MCF 10A (cell line): ENCODE data around the gene TLR9. TPM values are rescaled to one million over a fixed set of nuclear protein-coding genes. Genes with fewer than 3 reads are reported as not detected.

ENCODE experiments used
- BruUV-seq: library from RNA; stranded (reverse); fragments of 400-500 nt; replicated peaks from 2 replicates; lab custom pipeline; 2021; lab: Mats Ljungman, UMichigan
- CTCF ChIA-PET: fragments of 300-600 bp; sonication (Branson Sonifier 250); formaldehyde crosslinking; extraction: SDS; loops from one replicate; lab custom pipeline; 2021; ENCODE audit warnings: antibody characterized with exemption, inconsistent platforms; lab: Yijun Ruan, JAX
- POLR2A ChIA-PET: fragments of 300-600, 350-650 bp; sonication (Branson Sonifier 250); formaldehyde crosslinking; extraction: SDS; loops from one replicate; lab custom pipeline; 2020; ENCODE audit warnings: antibody characterized with exemption, inconsistent platforms; lab: Yijun Ruan, JAX
- DNase-seq: peaks from one replicate; pipeline ENCODE4 v3.0.0-alpha.2; 2018; ENCODE audit not compliant: unreplicated experiment
- H3K27ac Mint-ChIP-seq: one replicate; pipeline ENCODE4 v1.8.0; 2022; ENCODE audit warnings: mild to moderate bottlenecking, low read depth, mixed read lengths; ENCODE audit not compliant: unreplicated experiment
- H3K27me3 Mint-ChIP-seq: one replicate; pipeline ENCODE4 v1.8.0; 2022; ENCODE audit warnings: mixed read lengths; ENCODE audit not compliant: insufficient read depth, unreplicated experiment
- H3K36me3 Mint-ChIP-seq: one replicate; pipeline ENCODE4 v1.8.0; 2022; ENCODE audit warnings: mild to moderate bottlenecking, moderate library complexity, mixed read lengths; ENCODE audit not compliant: insufficient read depth, unreplicated experiment
- H3K4me1 Mint-ChIP-seq: one replicate; pipeline ENCODE4 v1.8.0; 2022; ENCODE audit warnings: mixed read lengths; ENCODE audit not compliant: insufficient read depth, unreplicated experiment
- H3K4me3 Mint-ChIP-seq: one replicate; pipeline ENCODE4 v1.8.0; 2022; ENCODE audit warnings: mild to moderate bottlenecking, moderate library complexity, mixed read lengths; ENCODE audit not compliant: unreplicated experiment
- H3K9me3 Mint-ChIP-seq: one replicate; pipeline ENCODE4 v1.8.0; 2022; ENCODE audit warnings: mixed read lengths; ENCODE audit not compliant: unreplicated experiment
- CTCF ChIP-seq: fragments of 200-600 bp; IDR thresholded peaks from one replicate; pipeline ENCODE4 v1.8.0; 2022; ENCODE audit warnings: antibody characterized with exemption, mild to moderate bottlenecking; ENCODE audit not compliant: unreplicated experiment
- intact Hi-C: fragments of 100-400 bp; cut with micrococcal nuclease; formaldehyde crosslinking; loops from 2 replicates; pipeline ENCODE4 v1.14.1; 2022
- total RNA-seq: library from RNA; stranded (reverse); gene quantifications from 2 replicates; pipeline ENCODE4 v1.2.3, GENCODE V29; 2022

Gene TLR9
- total RNA-seq, 1 experiment from 2014 or later, result not detected

DNA sequence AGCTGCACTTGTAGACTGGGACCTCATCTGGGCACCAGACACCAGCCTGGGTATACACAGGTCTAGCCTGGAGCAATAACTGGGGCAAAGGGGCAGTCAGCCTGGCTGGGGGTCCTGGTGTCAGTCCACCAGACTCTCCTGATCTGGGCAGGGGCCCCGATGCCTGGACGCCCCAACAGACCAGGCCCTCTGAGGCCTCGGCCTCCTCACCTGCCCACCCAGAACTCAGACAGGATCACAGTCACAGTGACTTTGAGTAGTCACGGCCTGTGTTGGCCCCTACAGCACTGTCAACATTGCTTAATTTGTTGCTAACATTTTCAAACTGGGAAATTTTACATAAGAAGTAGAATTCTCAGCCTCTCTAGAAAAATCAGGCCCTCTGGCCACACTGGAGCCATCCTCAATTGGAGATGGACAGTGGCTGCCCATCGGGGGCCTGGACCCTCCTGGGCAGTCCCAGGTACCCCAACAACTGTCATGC, 7.7 kb upstream of the TLR9 start:
- H3K27ac Mint-ChIP-seq, result no peak overlapping the region
- H3K9me3 Mint-ChIP-seq, result no peaks in the 10 kb centered on the region
- BruUV-seq, result no TSS peak
- peaks cover 48% of the 10 kb centered on the region for H3K36me3 Mint-ChIP-seq
- H3K4me1 Mint-ChIP-seq, result peaks cover 6% of the 10 kb centered on the region
- no peak for DNase-seq
- CTCF ChIA-PET, result interaction anchor here (0.6 to 13.6 kb wide), 6 partner anchors 12 to 174 kb away, joined by 3 to 175 read pairs (median 3); partner anchors contain the start of gene TLR9
- POLR2A ChIA-PET, result no interaction called here
- H3K27me3 Mint-ChIP-seq, result no peaks in the 10 kb centered on the region
- TF ChIP-seq CTCF, result no peak
- no peak overlapping the region for H3K4me3 Mint-ChIP-seq
- intact Hi-C loops, result loop anchor here (10.0 kb wide), 1 partner anchor 212 kb away; the partner anchor contains the start of gene SEMA3G

DNA sequence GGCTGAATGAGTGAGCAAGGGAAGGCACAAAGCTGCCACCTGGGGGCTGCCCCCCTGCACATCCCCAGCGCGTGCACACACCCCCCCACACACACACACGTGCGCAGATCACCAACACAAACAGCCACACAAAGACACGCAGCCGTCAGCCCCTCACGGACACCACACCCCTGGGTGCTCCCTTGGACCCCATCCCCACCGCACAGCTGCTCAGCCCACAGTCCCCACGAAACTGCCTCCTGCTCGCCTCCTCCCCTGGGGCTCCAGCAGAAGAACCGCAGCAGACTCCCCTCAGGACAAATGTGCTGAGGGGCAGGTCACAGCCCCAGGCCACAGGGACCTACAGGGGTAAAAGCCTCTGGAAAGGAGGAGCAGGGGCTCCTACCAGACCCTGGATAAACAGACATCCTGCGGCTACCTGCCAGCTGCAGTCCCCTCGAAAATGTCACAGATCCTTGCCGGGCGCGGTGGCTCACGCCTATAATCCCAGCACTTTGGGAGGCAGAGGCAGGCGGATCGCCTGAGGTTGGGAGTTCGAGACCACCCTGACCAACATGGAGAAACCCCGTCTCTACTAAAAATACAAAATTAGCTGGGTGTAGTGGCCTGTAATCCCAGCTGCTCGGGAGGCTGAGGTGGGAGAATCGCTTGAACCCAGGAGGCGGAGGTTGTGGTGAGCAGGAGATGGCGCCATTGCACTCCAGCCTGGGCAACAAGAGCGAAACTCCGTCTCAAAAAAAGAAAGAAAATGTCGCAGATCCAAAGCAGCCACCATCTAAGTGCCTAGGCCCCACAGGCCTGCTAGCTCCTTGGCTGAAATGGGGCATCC, 7.0 kb upstream of the TLR9 start:
- intact Hi-C loops, result loop anchor here (10.0 kb wide), 1 partner anchor 212 kb away; the partner anchor contains the start of gene SEMA3G

DNA sequence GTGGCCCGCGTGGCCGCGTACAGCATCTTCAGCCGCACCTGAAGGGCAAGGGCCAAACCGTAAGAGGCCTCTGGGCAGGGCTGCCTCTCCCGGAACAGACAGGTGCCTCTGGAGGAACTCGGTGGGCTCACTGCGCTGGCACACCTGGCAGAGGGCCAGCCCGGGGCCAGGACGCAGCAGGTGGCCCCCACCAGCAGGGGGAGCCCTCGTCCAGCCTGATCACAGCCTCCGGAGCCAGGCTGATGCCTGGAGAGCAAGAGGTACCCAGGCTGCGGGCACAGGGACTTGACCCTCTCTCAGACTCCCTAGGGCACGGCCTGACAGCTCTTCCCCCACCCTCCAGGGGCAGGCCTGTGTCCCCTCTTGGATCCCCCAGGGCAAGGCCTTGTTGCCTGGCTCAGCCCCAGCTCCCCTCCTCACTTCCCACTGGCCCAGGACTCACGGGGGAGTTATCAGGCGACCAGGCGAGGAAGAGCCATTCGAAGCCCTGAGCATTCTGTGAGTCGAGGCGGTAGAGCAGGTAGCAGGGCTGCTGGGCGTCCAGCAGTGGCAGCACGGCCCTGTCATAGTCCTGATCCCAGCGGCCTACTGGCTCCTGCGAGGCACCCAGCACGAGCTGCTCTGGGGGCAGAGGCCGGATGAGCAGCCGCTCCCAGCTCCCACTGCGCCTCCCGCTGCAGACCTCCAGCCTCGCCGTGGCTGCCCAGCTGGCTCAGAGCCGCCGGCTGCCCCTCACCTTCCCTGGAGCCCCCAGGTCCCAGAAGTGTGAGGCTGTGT, 6.2 kb upstream of the TLR9 start:
- Mint-ChIP-seq H3K36me3 (peaks cover 48% of the 10 kb centered on the region), H3K4me3 (no peak overlapping the region), H3K27ac (no peak overlapping the region), H3K9me3 (no peaks in the 10 kb centered on the region), H3K27me3 (no peaks in the 10 kb centered on the region), H3K4me1 (peaks cover 2% of the 10 kb centered on the region)
- no TSS peak for BruUV-seq
- TF ChIP-seq CTCF, result peak; percentile 96
- DNase-seq, result peak; percentile 72
- POLR2A ChIA-PET, result interaction anchor here (0.5 to 1.5 kb wide), 3 partner anchors 15 to 64 kb away, joined by 3 to 4 read pairs (median 4); no protein-coding TSS in a partner anchor
- intact Hi-C loops, result loop anchor here (1.0 to 10.0 kb wide), 2 partner anchors 108 to 213 kb away; partner anchors contain the start of gene SEMA3G
- CTCF ChIA-PET, result interaction anchor here (0.5 to 13.6 kb wide), 37 partner anchors 9 to 454 kb away, joined by 3 to 175 read pairs (median 4); partner anchors contain the start of genes ALAS1 and TLR9

More for the DNA sequence above, 7.0 kb upstream of the TLR9 start:
- POLR2A ChIA-PET, result interaction anchor here (0.9 kb wide), 1 partner anchor 21 kb away, joined by 3 read pairs; no protein-coding TSS in a partner anchor
- TF ChIP-seq CTCF, result peak; percentile 18
- Mint-ChIP-seq H3K27me3 (no peaks in the 10 kb centered on the region), H3K27ac (no peak overlapping the region), H3K9me3 (no peaks in the 10 kb centered on the region), H3K36me3 (peaks cover 48% of the 10 kb centered on the region), H3K4me1 (no peaks in the 10 kb centered on the region), H3K4me3 (no peak overlapping the region)
- no TSS peak for BruUV-seq
- CTCF ChIA-PET, result interaction anchor here (0.6 to 13.6 kb wide), 21 partner anchors 9 to 764 kb away, joined by 3 to 175 read pairs (median 4); partner anchors contain the start of genes ALAS1 and TLR9
- DNase-seq, result no peak
